ENCODE data around the gene RAB5B.
A peak's percentile ranks its signal among the peaks of the same experiment; 100 is the strongest.

RAB5B gene

GRCh38 chr12:55930771-55931316, 43.0 kb upstream of the RAB5B start, which contains the start of gene DGKA (continued):
- TF ChIP-seq ZSCAN16 (tag by site-specific recombination; IDR thresholded peaks at IDR 0.05) (no peak), PRDM2 (tag by site-specific recombination; IDR thresholded peaks at IDR 0.05; ENCODE audit: borderline replicate concordance) (no peak), ZBTB49 (tag by site-specific recombination; IDR thresholded peaks at IDR 0.05; ENCODE audit: low read depth) (no peak), ZNF776 (tag by site-specific recombination; IDR thresholded peaks at IDR 0.05; ENCODE audit: borderline replicate concordance) (no peak), ZNF660 (tag by site-specific recombination; IDR thresholded peaks at IDR 0.05) (peak; percentile 84; the same call in 1 of the 2 replicates), ZNF670 (tag by site-specific recombination; IDR thresholded peaks at IDR 0.05; ENCODE audit: low read depth) (no peak), BCL6B (tag by site-specific recombination; IDR thresholded peaks at IDR 0.05) (no peak), REST (tag by site-specific recombination; IDR thresholded peaks at IDR 0.05) (no peak), PRDM10 (tag by site-specific recombination; IDR thresholded peaks at IDR 0.05) (0 out of 2 replicates have a peak, but pooled peaks have one; percentile 29), ZFP69B (tag by site-specific recombination; IDR thresholded peaks at IDR 0.05) (no peak), ZNF398 (tag by site-specific recombination; IDR thresholded peaks at IDR 0.05) (0 out of 2 replicates have a peak, but pooled peaks have one; percentile 15), ZEB2 (tag by site-specific recombination; IDR thresholded peaks at IDR 0.05) (no peak), ZNF521 (tag by site-specific recombination; IDR thresholded peaks at IDR 0.05) (no peak), KLF10 (tag by site-specific recombination; IDR thresholded peaks at IDR 0.05) (no peak), SCRT1 (tag by site-specific recombination; IDR thresholded peaks at IDR 0.05; ENCODE audit: borderline replicate concordance) (no peak), ZNF341 (tag by site-specific recombination; IDR thresholded peaks at IDR 0.05; ENCODE audit: low read depth) (peak; percentile 70; the same call in 1 of the 2 replicates), HOXD13 (CRISPR knock-in tag; IDR thresholded peaks at IDR 0.05; ENCODE audit: borderline replicate concordance) (no peak), ZNF677 (tag by site-specific recombination; IDR thresholded peaks at IDR 0.05) (no peak)
